ENCODE results near the gene ADIPOR2.
"Not testable (repeated sequence)": the region's sequence is repeated elsewhere in the genome, so short reads cannot be mapped to it uniquely, and the experiment has no call there.

The ADIPOR2 gene

GRCh38 chr12:1665366-1665765 is 25.5 kb upstream of the ADIPOR2 start:
- no peak for DNase-seq

- no peak for DNase-seq
These were observed 24.7 kb upstream of the ADIPOR2 start for GRCh38 chr12:1666215-1666614.

DNA sequence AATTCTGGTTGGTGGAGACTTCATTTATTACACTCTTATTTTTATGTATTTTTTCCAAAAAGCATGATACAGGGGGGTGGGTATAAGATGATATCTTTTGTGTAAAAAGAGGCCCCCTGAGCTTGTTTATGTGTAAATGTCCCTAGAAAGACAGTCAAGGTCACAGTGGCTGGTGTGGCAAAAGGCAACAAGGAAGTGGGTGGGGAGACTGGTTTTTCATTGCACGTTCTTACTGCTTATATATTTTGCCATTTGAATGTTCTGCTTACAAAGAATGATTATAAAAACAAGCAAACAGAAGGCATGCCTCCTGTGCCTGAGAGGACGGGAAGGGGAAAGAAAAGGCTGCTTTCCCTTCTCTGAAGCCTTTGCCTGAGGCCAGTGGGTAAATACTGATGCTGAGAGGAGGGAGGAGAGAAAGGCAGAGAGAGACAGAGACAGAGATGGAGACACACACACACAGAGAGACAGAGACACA is 24.1 kb upstream of the ADIPOR2 start:
- DNase-seq = no peak

DNA sequence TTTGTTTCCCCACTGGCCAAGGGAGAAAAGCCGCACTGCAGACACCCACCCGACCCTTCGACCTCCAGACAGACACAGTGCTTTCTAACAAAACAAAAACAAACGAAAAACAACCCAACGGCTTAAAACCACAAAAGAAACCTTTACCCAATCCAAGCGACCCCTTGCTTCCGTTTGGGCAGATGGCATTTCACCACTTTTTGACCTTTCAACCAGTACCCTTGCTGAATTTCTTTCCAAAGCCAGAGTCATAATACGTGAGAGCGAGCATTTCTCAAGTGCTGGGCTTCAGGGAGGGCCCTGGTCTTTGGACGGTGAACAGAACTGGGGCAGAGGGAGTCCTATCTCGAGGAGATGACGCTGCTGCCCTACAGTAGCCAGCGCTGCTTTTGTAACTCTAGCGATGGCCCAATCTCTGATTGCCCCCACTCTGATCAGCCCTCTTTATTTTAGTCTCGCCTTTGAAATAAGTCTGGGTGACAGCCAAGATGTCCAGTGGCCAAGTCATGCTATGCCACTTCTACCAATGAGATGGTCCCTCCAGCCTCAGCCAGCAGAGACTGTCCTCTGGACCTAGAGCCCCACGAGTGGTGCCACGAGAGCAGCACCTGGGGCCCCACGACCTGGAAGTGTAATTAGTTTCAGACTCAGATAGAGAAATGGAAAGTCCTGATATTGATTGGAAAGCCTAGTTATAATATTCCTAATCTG is 21.9 kb upstream of the ADIPOR2 start:
- DNase-seq = no peak

- DNase-seq = no peak
These were observed 20.3 kb upstream of the ADIPOR2 start for GRCh38 chr12:1670358-1671268.

DNA sequence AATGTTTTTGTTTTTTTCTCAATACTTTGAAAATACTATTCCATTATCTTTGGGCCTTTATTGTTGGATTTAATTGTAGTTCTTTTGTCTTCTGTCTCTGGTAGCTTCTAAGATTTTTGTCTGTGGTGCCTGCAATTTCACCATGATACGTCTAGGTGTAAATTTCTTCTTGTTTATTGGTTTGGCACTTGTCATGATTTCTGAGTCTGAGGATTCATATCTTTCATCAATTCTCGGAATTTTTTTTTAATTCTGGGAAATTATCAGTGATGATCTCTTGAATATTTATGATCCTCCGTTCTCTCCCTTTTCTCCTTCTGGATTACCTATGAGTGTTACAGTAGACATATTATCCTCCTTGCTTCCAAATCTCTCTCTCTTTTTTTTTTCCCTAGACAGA is 14.8 kb upstream of the ADIPOR2 start:
- DNase-seq = no peak

GRCh38 chr12:1680804-1681492 is 9.9 kb upstream of the ADIPOR2 start:
- DNase-seq = no peak

DNA sequence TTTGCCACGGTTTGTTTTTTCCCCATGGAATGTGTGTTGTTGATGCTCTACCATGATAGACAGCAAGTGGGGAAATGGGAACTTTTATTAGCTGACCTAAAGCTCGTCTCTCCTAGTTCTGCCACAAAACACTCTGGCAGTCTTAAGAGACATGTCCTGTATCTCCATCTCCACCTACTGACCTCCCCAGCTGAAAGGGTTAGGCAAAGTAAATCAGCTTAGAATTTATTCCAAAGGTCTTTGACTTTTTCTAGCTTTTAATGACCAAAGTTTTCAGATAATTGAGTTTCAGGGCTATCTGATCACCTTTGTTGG is 9.4 kb upstream of the ADIPOR2 start:
- no peak for DNase-seq

- no peak for DNase-seq
These were observed 2.7 kb upstream of the ADIPOR2 start for GRCh38 chr12:1688086-1688710.

- no peak for DNase-seq
These were observed 495 bp downstream of the ADIPOR2 start for GRCh38 chr12:1691123-1692007.

GRCh38 chr12:1692226-1692625 is 1.4 kb downstream of the ADIPOR2 start:
- DNase-seq = no peak

DNA sequence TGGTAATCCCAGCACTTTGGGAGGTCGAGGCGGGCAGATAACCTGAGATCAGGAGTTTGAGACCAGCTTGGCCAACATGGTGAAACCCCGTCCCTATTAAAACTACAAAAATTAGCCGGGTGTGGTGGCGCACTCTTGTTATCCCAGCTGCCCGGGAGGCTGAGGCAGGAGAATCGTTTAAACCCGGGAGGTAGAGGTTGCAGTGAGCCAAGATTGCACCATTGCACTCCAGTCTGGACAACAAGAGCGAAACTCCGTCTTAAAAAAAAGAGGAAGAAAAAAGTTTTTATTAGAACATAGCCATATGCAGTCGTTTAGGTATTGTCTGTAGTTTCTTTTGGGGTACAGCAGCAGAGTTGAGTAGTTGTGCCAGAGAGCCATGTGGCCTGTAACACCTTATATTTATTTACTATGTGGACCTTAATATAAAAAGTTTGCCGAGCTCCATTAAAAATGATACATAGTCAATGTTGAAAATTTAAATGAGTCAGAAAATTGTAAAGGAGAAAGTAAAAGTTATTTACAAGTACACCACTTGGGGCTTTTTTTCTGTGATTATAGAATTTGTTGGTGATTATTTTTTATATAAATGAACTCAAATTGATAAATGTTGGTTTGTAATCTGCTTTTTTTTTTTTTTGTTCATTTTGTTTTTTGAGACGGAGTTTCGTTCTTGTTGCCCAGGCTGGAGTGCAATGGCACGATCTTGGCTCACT is 2.2 kb downstream of the ADIPOR2 start:
- DNase-seq = no peak

DNA sequence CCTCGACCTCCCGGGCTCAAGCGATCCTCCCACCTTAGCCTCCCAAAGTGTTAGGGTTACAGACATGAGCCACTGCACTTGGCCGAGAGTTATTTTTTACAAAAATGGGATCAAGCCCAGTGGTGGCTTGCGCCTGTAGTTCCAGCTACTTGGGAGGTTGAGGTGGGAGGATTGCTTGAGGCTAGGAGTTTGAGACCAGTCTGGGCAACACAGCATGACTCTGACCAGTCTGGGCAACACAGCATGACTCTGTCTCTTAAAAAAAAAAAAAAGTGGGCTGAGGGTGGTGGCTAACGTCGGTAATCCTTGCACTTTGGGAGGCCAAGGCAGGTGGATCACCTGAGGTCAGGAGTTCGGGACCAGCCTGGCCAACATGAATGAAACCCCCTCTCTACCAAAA is 4.2 kb downstream of the ADIPOR2 start:
- not testable (repeated sequence) for DNase-seq

DNA sequence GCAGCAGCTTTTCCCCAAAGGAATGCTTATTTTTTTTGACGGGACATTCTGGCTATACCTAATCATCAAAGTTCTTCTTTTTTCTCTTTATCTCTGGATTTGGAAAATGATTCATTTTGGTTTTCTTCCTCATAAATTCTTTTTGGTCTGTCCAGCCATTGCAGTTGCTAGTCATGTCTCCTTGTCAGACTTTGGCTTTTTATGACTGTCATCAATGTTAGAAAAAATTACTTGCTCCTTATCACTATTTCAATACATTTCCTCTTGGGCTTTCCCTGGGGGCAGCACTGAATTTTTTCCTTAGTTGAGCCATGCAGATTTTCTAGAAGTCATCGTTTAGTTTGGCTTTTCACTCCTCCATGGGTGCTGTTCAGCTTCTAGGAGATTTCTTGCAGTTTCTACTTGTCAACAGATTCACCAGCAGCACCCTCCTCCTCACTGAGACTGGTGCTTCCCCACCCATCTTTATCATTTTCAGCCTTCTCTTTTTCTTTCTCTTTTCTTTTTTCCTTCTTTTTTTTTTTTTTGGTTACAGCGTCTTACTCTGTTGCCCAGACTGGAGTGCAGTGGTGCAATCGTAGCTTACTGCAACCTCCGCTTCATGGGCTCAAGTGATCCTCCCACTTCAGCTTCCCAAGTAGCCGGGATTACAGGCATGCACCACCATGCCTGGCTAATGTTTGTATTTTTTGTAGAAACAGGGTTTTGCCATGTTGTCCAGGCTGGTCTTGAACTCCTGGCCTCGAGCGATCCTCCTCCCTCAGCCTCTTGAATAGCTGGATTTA is 5.2 kb downstream of the ADIPOR2 start:
- DNase-seq = no peak

DNA sequence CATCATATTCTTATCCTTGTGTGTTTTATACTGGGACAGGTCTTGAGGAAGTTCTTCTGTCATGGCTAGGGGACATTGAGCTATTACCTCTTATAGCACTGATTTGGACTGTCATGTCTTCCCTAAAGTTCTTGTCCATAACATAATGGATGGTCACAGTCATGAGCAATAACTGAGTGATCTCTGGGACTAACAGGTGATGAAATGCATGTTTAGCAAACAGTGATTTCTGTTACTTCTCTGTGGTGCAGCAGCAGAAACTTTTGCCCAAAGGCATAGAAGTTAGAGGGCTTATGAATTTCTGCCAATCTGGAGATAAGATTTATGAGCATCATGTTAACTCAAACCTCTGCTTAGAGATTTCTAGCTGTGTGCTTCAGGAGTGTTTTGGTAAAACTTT is 5.9 kb downstream of the ADIPOR2 start:
- no peak for DNase-seq

DNA sequence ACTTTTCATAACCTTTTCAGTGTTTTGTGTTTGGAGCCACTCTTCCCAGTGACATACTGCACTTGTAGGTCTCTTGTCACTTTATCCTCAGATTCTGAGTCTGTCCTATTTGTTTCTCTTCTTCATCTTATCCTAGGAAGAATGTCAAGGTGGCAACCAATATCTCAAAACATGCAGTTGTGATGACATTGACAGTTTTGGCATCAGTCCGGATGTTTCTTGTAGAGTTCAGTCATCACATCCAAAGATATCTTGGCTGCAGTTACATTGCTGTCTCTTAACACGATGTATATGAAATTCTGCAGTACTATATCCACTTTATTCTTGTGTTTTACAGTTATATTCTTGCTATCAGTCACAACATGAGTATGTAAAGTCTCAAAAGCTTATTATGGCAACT is 6.4 kb downstream of the ADIPOR2 start:
- no peak for DNase-seq

DNA sequence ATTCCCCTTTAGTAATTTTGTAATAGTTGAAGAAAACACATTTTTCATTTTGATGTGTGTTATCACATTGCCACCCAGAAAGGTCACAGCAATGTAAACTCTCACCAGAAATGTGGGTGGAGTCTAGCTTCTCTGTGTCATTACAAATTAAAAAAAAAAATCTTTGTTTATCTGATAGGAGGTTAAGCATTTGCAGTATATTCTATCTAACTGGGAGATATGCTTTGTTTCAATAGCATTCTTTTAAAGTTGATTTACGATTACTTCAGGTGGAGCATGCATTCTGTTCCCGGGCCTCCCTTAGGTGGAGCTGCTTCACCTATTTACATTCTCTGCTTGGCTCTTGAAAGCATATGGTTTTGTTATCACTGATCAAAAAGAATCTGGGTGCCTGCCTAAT is 7.8 kb downstream of the ADIPOR2 start:
- DNase-seq = no peak

DNA sequence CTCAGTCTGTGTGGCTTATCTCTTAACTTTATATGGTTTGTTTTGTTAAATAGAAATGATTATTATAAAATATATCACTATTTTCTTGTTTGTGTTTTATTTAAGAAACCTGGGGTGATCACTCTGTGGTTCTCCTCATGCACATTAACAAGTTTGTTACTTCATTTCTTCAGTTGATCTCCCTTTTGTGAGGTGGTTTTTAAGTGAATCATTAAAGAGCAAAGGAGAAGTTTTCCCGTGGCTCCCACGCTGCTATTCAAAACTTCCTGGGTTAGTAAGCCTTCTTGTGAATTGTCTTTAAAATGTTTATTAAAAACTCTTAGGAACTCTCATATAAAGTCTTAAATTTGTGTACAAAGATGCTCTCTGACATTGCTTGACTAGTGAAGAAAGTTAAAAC is 11.8 kb downstream of the ADIPOR2 start:
- no peak for DNase-seq

- no peak for DNase-seq
These were observed 13.2 kb downstream of the ADIPOR2 start for GRCh38 chr12:1703771-1704722.

Measured in SHP77 treated with DMSO at 0.1 percent for 48 hours (cell line).